GM23338 (cell line): ENCODE data around the gene MMP17. TPM values are rescaled to one million over a fixed set of nuclear protein-coding genes. Genes with fewer than 3 reads are reported as not detected.

Experiments
- ATAC-seq: fragments of 200-7000 bp; cut with Tn5 transposase; 3 replicates; pipeline ENCODE4 v1.9.1; 2020
- DNase-seq: peaks from one replicate; pipeline ENCODE4 v3.0.0-alpha.2; 2015; ENCODE audit warnings: low spot score
- H2AFZ ChIP-seq: fragments of 200-600 bp; sonication (generic); 2 replicates; pipeline ENCODE4 v1.8.0; 2016; ENCODE audit warnings: antibody characterized with exemption, mild to moderate bottlenecking, moderate library complexity
- H3F3A ChIP-seq: fragments of 200-600 bp; sonication (generic); replicated peaks from 2 replicates; pipeline ENCODE4 v1.8.0; 2017; ENCODE audit warnings: antibody characterized with exemption, mixed run types, low read depth
- H3K27ac ChIP-seq: fragments of 200-600 bp; sonication (generic); 2 replicates; pipeline ENCODE4 v1.6.1; 2016; ENCODE audit warnings: low read depth
- H3K27me3 ChIP-seq: fragments of 200-600 bp; sonication (generic); 2 replicates; pipeline ENCODE4 v1.8.0; 2016; ENCODE audit warnings: mild to moderate bottlenecking, mixed run types, moderate library complexity; ENCODE audit not compliant: insufficient read depth
- H3K36me3 ChIP-seq: fragments of 200-600 bp; sonication (generic); 2 replicates; pipeline ENCODE4 v1.8.0; 2016; ENCODE audit warnings: mild to moderate bottlenecking; ENCODE audit not compliant: insufficient read depth
- H3K4me1 ChIP-seq: fragments of 200-600 bp; sonication (generic); 2 replicates; pipeline ENCODE4 v1.8.0; 2016; ENCODE audit warnings: mild to moderate bottlenecking, moderate library complexity; ENCODE audit not compliant: insufficient read depth
- H3K4me2 ChIP-seq: fragments of 200-600 bp; sonication (generic); 2 replicates; pipeline ENCODE4 v1.7.1; 2017; ENCODE audit warnings: mixed run types
- H3K4me3 ChIP-seq: fragments of 200-600 bp; sonication (generic); 2 replicates; pipeline ENCODE4 v1.6.1; 2016; ENCODE audit warnings: mixed run types
- H3K79me2 ChIP-seq: fragments of 200-600 bp; sonication (generic); replicated peaks from 2 replicates; pipeline ENCODE4 v1.8.0; 2017; ENCODE audit warnings: mild to moderate bottlenecking; ENCODE audit not compliant: insufficient read depth
- H3K9me2 ChIP-seq: fragments of 200-600 bp; sonication (generic); 2 replicates; pipeline ENCODE4 v1.8.0; 2017; ENCODE audit not compliant: insufficient read depth
- H4K20me1 ChIP-seq: fragments of 200-600 bp; sonication (generic); replicated peaks from 2 replicates; pipeline ENCODE4 v1.8.0; 2017; ENCODE audit warnings: mild to moderate bottlenecking; ENCODE audit not compliant: insufficient read depth
- H3K27ac Mint-ChIP-seq: 2 replicates; pipeline ENCODE4 v1.8.0; 2020; ENCODE audit warnings: inconsistent platforms, mild to moderate bottlenecking, moderate library complexity, mixed read lengths
- H3K27me3 Mint-ChIP-seq: 3 replicates; pipeline ENCODE4 v1.8.0; 2022; ENCODE audit warnings: low read depth, mild to moderate bottlenecking, moderate library complexity, mixed read lengths, inconsistent platforms; ENCODE audit not compliant: insufficient read depth, poor library complexity
- H3K36me3 Mint-ChIP-seq: 3 replicates; pipeline ENCODE4 v1.8.0; 2021; ENCODE audit warnings: low read depth, mild to moderate bottlenecking, inconsistent platforms, moderate library complexity, mixed read lengths
- H3K4me1 Mint-ChIP-seq: 3 replicates; pipeline ENCODE4 v1.8.0; 2020; ENCODE audit warnings: mild to moderate bottlenecking, inconsistent platforms, mixed read lengths
- H3K4me3 Mint-ChIP-seq: 3 replicates; pipeline ENCODE4 v1.8.0; 2021; ENCODE audit warnings: moderate library complexity, mild to moderate bottlenecking, inconsistent platforms, mixed read lengths
- H3K9me3 Mint-ChIP-seq: 3 replicates; pipeline ENCODE4 v1.8.0; 2020; ENCODE audit warnings: moderate library complexity, mild to moderate bottlenecking, inconsistent platforms, mixed read lengths
- CREB1 ChIP-seq: fragments of 250-450 bp; sonication (Bioruptor Pico); IDR thresholded peaks from 2 replicates; pipeline ENCODE4 v1.5.0; 2020; ENCODE audit warnings: low read depth, mild to moderate bottlenecking, moderate library complexity
- ETS1 ChIP-seq: IDR thresholded peaks from 2 replicates; pipeline ENCODE4 v1.6.1; 2016; ENCODE audit warnings: antibody characterized with exemption
- EZH2 ChIP-seq: fragments of 200-600 bp; sonication (generic); IDR thresholded peaks from one replicate; pipeline ENCODE4 v1.8.0; 2017; ENCODE audit warnings: antibody characterized with exemption, mild to moderate bottlenecking, low read depth; ENCODE audit not compliant: unreplicated experiment
- EZH2phosphoT487 ChIP-seq: fragments of 200-600 bp; sonication (generic); IDR thresholded peaks from one replicate; pipeline ENCODE4 v1.8.1; 2018; ENCODE audit warnings: antibody characterized with exemption; ENCODE audit not compliant: unreplicated experiment
- JUNB ChIP-seq: IDR thresholded peaks from one replicate; pipeline ENCODE4 v1.6.1; 2016; ENCODE audit warnings: antibody characterized with exemption; ENCODE audit not compliant: unreplicated experiment
- NANOG ChIP-seq: IDR thresholded peaks from 2 replicates; pipeline ENCODE4 v1.6.1; 2016; ENCODE audit warnings: antibody characterized with exemption, borderline replicate concordance
- POLR2AphosphoS5 ChIP-seq: IDR thresholded peaks from 2 replicates; pipeline ENCODE4 v1.6.1; 2016; ENCODE audit warnings: antibody characterized with exemption, low read depth
- REST ChIP-seq: IDR thresholded peaks from one replicate; pipeline ENCODE4 v1.6.1; 2018; ENCODE audit warnings: antibody characterized with exemption; ENCODE audit not compliant: unreplicated experiment
- STAT1 ChIP-seq: IDR thresholded peaks from one replicate; pipeline ENCODE4 v1.6.1; 2016; ENCODE audit warnings: antibody characterized with exemption; ENCODE audit not compliant: unreplicated experiment
- ZNF114 ChIP-seq: fragments of 250-450 bp; sonication (Bioruptor Pico); IDR thresholded peaks from 2 replicates; pipeline ENCODE4 v1.5.0; 2020; ENCODE audit warnings: mild to moderate bottlenecking, moderate library complexity
- ZNF331 ChIP-seq: fragments of 250-450 bp; sonication (Bioruptor Pico); IDR thresholded peaks from 2 replicates; pipeline ENCODE4 v1.5.0; 2020; ENCODE audit warnings: low read depth, mild to moderate bottlenecking, moderate library complexity
- ZNF462 ChIP-seq: fragments of 250-450 bp; sonication (Bioruptor Pico); IDR thresholded peaks from 2 replicates; pipeline ENCODE4 v1.5.0; 2020; ENCODE audit warnings: mild to moderate bottlenecking, moderate library complexity
- polyA plus RNA-seq: library from polyadenylated mRNA; unstranded; fragments of >200 nt; fragmentation: Nextera tagmentation; extraction: Ambion mirVana; gene quantifications from 2 replicates; pipeline ENCODE4 v1.2.1, GENCODE V29; 2016
- total RNA-seq: library from RNA; depleted of rRNA; stranded (reverse); fragments of >200 nt; shearing (Covaris generic); gene quantifications from 2 replicates; pipeline ENCODE4 v1.2.3, GENCODE V29; 2014

Gene MMP17
- total and polyA plus RNA-seq, 2 experiments from 2014 or later, result 10.4 to 48.5 TPM

- H3F3A ChIP-seq, result no peaks in the 10 kb centered on the region
- Mint-ChIP-seq H3K27ac (no peak overlapping the region), H3K9me3 (peaks cover 24% of the 10 kb centered on the region), H3K27me3 (peaks cover 12% of the 10 kb centered on the region), H3K4me1 (peaks cover 6% of the 10 kb centered on the region; the same call in 2 of the 3 replicates), H3K4me3 (no peak overlapping the region), H3K36me3 (peaks cover 12% of the 10 kb centered on the region)
- ATAC-seq (peak; percentile 59), DNase-seq (peak; percentile 45)
- H3K4me2 ChIP-seq, result peak overlapping the region; percentile 58; the same call in 1 of the 2 replicates
- H2AFZ ChIP-seq, result peak overlapping the region; percentile 57; the same call in 1 of the 2 replicates
- no peaks in the 10 kb centered on the region for H3K9me2 ChIP-seq
- H3K4me1 ChIP-seq, result peaks cover 8% of the 10 kb centered on the region
- 0 out of 2 replicates have a peak overlapping the region, but pooled peaks have one; percentile 55 for H3K27ac ChIP-seq
- 0 out of 2 replicates have a peak overlapping the region, but pooled peaks have one; percentile 3 for H3K4me3 ChIP-seq
- no peaks in the 10 kb centered on the region for H3K27me3 ChIP-seq
- H3K36me3 ChIP-seq, result no peaks in the 10 kb centered on the region
- TF ChIP-seq ZNF114 (CRISPR knock-in tag), result no peak
- TF ChIP-seq EZH2, result no peak
- no peak for TF ChIP-seq CREB1
- no peak for TF ChIP-seq ZNF462
- TF ChIP-seq JUNB, result no peak
- TF ChIP-seq STAT1, result no peak
- TF ChIP-seq NANOG, result no peak
- TF ChIP-seq REST, result no peak
- no peak for TF ChIP-seq POLR2AphosphoS5
- TF ChIP-seq ETS1, result no peak
- TF ChIP-seq ZNF331 (CRISPR knock-in tag), result no peak
- no peak for TF ChIP-seq EZH2phosphoT487
- no peaks in the 10 kb centered on the region for H3K79me2 ChIP-seq
- no peaks in the 10 kb centered on the region for H4K20me1 ChIP-seq
Observed at GRCh38 chr12:131810726-131811125, 17.5 kb upstream of the MMP17 start.
